Hepatocyte (in vitro differentiated cells): Measurements from ENCODE around the gene MN1.

Experiments
- CTCF ChIP-seq: fragments of 200-600 bp; sonication (generic); IDR thresholded peaks from 2 replicates; pipeline ENCODE4 v1.5.1; 2016; ENCODE audit warnings: antibody characterized with exemption, mild to moderate bottlenecking; ENCODE audit not compliant: poor library complexity
- EZH2 ChIP-seq: fragments of 200-600 bp; sonication (generic); IDR thresholded peaks from 2 replicates; pipeline ENCODE4 v1.6.1; 2016; ENCODE audit warnings: antibody characterized with exemption, mild to moderate bottlenecking, borderline replicate concordance
- EZH2phosphoT487 ChIP-seq: fragments of 200-600 bp; sonication (generic); IDR thresholded peaks from one replicate; pipeline ENCODE4 v1.6.1; 2018; ENCODE audit warnings: antibody characterized with exemption, mild to moderate bottlenecking, low read depth, moderate library complexity; ENCODE audit not compliant: unreplicated experiment, severe bottlenecking

GRCh38 chr22:27795053-27795452, 6.5 kb downstream of the MN1 start:
- TF ChIP-seq CTCF (no peak), EZH2 (no peak), EZH2phosphoT487 (no peak)
